DMS153 (cell line): ENCODE results near the gene DBP.
"Not testable (repeated sequence)": the region's sequence is repeated elsewhere in the genome, so short reads cannot be mapped to it uniquely, and the experiment has no call there.

Source experiments
- DNase-seq: peaks from one replicate; lab custom pipeline; 2025; lab: John Stamatoyannopoulos, UW

DBP gene

DNA sequence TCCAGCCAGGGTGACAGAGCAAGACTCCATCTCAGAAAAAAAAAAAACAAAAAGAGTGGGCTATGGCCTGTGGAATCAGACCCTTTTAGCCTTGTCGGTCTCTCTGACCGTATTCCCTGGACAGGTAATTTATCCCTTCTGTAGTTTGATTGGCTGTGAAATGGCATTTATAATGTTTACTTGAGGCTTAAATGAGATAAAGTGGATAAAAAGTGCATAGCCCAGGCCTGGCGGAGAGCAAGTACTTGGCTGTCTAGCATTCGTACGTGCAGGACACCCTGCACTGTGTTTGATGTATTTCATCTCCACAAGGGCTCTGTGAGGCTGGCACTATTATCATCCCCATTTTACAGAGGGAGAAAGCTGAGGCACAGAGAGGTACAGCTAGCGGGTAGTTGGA lies 28.6 kb upstream of the DBP start:
- DNase-seq: no peak

DNA sequence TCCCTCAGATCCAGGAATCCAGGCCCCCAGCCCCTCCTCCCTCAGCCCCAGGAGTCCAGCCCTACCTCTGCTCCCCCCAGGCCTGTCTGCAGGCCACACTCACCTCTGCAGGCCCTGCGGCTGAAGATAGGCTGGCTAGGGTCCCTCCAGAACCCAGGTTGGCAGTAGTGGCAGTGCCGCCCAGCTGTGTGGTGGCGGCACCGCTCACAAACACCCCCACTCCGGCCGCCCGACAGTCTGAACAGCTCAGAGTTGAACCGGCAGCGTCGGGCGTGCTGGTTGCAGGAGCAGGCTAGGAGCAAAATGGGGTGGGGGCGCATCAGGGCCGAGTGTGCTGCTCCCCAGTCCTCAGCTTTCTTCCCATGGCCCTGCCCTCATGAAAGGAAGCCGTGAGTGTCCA lies 27.3 kb upstream of the DBP start:
- no peak for DNase-seq

DNA sequence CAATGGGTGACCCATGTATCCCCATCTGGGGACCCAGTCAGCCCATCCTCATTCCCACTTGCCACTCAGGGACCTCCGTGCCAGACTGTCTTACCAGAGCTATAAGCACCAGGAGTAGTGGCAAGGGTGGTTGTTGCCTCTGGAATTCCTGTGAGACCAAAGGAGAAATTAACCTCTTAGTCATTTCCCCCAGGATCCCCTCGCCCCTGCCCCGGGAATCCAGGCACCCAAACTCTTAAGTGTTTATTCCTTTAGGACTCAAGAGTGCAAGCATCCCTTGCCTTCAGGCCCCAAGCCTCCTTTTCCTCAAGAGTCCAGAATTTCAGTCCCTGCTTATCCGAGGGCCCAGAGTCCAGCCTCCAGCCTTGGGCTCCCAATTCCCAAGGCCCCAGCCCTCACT lies 26.5 kb upstream of the DBP start:
- no peak for DNase-seq

DNA sequence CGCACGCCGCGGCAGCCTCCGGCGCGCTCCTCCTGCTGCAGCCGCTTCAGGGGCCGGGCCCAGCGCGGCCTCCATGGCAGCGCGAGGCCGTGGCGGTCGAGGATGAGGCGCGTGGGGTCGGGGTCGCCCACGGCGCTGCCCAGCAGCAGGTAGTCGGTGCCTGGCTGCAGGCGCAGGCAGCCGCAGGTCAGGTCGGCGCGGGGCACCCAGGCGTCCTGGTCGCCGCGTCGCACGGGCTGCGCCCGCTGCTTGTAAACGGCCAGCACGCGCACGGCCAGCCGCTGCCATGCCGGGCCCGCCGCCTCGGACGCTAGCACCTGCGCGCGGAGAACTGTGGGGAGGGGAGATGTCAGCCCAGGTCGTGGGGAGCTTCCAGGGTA lies 24.5 kb upstream of the DBP start:
- no peak for DNase-seq

DNA sequence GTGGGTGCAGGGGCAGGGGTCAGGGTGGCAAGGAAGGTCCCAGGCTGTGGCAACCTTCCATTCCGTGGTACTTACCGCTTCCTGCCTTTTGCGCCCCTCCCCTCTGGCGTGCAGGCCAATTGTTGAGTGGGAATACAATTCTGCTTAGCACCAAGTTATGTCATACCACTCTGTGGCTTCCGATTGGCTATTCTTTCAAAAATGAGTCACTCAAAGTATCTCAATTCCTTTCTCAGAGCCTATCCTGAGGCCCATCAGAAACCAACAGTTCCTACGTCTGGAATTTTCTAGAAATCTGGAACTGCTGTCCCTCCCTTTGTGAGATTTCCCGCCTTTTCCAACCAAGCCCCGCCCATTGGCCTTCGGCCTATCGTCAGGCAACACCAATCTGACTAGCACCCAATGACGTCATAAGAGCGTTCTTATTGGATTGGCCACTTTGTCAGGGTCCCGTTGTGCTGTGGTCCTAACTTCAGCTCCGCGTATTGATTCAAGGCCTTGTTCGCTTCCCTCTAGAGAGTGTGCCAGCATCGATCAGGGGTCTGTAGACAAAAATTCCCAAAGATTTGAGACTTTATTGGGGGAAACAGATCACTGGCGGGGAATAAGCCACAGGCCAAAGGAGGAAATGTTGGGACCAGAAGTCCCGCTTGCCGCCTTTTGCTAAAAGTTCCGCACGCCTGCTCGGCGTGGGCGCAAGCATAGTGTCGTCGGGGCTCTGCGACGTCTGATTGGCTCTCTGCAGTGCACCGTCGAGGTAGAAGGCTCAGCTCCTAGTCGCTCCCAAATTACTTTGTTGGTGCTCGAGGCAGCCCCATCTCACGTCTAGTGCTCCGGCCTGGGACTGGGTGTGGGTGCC lies 23.9 kb upstream of the DBP start:
- DNase-seq: peak; percentile 93

DNA sequence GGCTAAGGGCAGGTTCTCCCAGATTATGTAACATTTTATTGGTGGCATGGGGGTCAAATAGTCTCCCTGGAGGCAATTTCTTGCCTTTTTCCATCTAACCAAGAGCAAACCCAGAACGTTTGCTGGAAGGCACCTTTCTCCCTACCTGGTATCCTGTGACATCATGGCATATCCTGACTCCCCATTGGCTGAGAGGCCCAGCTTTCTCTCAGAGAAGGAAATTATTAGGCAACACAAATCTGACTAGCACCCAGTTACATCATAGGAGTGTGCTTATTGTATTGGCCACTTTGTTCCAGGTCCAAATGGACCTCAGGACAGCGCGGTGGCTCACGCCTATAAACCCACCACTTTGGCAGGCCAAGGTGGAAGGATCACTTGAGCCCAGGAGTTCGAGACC lies 22.6 kb upstream of the DBP start:
- DNase-seq: peak; percentile 57

DNA sequence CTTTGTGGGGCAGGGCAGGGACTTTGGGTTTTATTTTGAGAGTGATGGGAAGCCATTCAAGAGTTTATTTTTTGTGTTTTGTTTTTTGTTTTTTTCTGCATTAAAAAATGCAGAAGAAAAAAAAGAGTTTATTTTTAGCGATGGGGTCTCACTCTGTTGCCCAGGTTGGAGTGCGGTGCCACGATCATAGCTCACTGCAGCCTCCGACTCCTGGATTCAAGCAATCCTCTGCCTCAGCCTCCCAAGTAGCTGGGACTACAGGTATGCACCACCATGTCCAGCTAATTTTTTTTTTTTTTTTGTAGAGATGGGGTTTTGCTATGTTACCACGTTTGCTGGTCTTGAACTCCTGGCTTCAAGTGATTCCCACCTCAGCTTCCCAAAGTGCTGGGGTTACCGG lies 21.3 kb upstream of the DBP start:
- DNase-seq: no peak

DNA sequence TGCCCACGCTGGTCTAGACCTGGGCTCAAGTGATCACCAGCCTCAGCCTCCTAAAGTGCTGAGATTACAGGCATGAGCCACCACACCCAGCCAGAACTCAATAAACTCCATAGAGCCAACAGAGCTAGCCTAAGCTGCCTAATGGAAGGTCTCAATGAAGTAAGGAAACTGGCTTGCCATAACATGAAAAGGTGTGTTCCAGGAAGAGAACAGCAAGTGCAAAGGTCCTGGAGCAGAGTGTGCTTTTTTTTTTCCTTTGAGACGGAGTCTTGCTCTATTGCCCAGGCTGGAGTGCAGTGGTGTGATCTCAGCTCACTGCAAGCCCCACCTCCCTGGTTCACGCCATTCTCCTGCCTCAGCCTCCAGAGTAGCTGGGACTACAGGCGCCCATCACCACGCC lies 20.6 kb upstream of the DBP start:
- DNase-seq: not testable (repeated sequence)

DNA sequence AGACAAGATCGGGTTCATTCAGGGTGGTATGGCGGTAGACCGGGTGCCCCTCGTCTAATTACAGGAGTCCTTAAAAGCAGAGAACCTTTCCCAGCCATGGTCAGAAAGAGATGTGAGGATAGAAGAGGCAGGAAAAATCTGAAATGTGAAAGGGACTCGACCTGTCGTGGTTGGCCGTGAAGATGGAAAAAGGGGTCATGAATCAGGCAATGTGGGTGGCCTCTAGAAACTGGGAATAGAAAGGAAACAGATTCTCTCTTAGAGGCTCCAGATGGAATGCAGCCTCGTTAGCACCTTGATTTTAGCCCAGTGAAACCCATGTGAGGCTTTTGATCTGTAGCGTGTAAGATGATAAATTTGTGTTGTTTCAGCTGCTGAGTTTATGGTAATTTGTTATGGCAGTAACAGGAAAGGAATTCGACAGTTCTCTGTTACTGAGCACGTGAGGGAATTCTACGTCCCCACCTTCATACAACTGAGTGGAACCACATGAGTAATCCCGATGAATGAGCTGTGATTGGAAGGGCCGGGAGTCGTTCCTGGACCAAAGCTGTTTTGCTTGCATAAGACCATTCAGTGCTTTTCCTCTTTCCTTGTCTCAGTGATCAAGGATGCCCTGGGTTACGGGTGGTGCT lies 19.8 kb upstream of the DBP start:
- DNase-seq: no peak

DNA sequence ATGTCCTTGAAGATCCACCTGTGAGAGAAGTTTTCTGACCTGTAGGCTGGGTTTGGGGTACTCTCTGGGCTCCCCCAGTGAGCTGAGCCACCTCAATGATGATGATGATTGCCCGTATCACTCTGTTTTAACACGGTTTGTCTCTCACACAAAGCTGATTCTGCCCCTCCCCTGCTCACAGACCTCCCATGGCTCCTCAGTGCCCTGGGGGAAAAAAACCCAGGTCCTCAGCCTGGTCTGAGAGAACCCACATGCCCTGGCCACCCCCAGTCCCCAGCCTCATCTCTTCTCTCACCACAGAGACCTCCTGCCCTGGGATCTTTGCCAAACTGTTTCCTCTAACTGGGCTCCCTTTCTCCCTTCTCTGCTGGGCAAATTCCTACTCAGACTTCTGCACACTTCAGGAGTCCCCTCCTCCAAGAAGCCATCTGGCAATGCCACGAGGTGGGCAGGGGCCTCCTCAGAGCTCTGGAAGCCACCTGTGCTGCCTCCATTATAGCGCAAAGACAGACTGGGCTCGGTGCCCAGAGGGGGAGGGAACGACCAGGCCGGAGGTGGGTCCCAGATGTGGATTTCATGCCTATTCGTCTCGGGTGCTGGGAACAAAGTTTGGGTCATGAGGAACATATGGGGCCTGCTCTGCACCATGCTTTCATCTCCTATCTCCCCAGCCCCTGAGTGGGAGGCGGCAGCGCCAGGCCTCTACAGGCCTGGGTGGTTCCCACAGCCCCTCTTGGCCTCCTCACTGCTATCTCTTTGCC lies 17.3 kb upstream of the DBP start:
- no peak for DNase-seq

DNA sequence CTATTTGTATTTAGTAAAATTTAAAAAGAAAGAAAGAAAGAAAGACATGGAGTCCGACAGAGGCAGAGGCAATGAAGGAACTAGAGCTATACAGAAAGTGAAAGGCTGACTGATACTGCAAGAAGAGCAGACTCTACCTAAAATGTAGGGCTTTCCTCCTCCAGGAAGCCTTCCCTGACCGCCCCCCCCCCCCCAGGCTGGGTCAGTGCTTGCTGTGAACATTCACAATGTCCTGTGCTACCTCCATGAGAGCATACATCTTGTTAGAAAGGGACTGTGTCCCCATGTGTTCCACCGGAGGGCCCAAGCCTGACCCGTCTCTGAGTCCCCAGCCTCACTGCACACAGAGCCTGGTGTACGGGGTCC lies 14.5 kb upstream of the DBP start:
- no peak for DNase-seq

DNA sequence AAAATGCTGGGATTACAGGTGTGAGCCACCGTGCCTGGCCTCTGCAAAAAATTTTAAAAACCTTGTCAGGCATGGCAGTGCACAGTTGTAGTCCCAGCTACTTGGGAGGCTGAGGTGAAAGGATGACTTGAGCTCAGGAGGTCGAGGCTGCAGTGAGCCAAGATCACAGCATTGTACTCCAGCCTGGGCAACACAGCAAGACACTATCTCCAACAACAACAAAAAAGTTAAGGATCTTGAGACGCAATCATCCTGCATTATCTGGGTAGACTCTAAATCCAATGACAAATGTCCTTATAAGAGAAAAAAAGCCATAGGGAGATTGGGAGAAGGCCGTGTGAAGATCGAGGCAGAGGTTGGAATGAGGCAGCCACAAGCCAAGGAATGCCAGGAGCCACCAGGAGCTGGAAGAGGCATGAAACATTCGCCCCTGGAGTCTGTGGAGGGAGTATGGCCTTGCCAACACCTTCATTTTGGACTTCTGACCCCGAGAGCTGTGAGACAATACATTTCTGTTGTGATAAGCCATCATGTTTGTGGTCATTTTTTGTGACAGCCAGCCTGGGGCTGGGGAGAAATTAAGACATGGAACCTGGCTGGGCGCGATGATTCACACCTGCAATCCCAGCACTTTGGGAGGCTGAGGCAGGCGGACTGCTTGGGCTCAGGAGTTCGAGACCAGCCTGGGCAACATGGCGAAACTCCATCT lies 13.9 kb upstream of the DBP start:
- no peak for DNase-seq

DNA sequence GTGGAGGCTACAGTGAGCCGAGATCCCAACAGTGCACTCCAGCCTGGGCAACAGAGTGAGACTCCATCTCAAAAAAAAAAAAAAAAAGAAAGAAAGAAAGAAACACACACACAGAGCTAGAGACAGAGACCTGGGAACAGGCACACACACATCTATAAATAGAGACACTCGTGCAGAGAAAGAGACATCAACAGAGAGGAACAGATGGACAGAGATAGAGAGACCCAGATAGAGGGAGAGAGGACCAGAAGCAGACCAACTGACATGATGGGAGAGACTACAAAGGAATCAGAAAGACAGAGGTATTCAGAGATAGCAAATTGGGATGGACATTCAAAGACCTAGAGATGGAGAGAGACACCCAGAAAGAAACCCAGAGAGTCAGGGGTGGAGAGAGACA lies 11.0 kb upstream of the DBP start:
- no peak for DNase-seq

DNA sequence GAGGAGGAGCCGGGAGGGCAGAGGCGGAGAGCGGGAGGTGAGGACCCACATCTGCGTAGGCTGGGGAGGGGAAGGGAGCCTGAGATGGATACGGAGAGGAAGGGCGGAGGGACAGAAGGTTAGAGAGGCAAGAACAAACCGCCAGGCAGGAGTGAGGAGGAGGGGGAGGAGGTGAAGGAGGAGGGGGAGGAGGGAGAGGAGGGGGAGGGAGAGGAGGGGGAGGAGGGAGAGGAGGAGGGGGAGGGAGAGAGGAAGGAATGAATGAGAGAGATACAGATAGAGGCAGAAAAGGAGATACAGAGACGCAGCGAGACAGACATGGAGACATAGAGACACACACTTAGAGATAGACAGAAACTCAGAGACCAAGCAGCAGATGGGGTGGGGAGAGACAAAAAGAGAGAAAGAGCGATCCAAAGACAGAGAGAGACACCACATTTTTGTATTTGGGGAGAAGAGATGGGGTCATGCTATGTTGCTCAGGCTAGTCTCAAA lies 9.6 kb upstream of the DBP start:
- DNase-seq: peak; percentile 85

DNA sequence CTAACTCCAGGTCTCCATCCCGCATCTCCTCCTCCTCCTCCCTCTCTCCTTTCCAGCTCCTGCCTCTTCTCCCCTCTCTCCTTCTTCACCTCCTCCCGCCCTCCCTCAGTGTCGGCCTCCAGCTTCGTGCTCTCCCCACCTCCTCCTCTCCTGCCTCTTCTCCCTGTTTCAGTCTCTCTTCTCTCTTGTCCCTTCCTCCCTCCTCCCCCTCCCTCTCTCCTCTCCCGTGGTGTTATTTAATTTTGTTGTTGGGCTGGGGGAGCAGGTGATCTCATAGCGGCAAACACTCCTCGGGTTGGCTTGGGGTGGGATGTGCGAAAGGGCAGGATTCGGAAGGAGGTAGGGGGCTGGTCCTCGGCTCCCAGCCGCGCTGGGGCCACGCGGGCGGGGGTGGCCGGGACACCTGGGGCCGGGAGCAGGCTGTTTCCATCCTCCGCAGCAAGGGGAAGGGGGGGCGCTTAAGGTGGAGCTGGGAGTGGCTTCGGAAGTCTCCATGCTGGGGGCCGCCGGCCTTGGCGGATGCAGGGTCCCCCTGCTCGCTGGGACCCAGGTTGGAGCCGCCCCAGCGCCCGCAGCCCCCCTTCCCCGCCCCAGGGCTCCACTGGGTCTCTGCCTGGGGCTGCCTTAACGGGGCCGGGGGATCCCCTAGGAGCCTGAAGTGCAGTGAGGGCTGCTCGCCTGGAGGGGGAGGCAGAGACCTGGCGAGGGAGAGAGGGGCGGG lies 9.0 kb upstream of the DBP start, which contains the start of gene CA11:
Gene CA11 (minus strand): TSS at position 187 of the 721 bp plus-strand sequence. CDS start 555 bp downstream, outside the sequence.
- no peak for DNase-seq

DNA sequence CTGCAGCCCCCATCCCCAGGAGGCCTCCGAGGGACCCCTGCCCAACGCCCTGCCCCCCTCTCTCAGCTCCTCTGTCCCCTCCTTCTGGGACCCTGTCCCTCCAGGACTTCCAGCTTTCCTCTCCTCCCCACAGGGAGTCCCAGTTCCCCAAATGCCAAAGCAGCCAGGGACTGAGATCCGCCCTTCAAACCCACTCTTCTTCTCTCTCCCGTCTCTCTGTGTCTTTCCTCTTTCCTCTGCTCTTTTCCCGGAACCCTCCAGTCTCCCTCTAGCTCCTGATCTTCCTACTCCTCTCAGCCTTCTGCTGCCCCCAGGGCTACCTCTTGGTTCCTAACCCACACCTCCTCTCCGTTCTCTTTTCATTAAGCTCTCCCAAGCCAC lies 8.4 kb upstream of the DBP start:
- no peak for DNase-seq

DNA sequence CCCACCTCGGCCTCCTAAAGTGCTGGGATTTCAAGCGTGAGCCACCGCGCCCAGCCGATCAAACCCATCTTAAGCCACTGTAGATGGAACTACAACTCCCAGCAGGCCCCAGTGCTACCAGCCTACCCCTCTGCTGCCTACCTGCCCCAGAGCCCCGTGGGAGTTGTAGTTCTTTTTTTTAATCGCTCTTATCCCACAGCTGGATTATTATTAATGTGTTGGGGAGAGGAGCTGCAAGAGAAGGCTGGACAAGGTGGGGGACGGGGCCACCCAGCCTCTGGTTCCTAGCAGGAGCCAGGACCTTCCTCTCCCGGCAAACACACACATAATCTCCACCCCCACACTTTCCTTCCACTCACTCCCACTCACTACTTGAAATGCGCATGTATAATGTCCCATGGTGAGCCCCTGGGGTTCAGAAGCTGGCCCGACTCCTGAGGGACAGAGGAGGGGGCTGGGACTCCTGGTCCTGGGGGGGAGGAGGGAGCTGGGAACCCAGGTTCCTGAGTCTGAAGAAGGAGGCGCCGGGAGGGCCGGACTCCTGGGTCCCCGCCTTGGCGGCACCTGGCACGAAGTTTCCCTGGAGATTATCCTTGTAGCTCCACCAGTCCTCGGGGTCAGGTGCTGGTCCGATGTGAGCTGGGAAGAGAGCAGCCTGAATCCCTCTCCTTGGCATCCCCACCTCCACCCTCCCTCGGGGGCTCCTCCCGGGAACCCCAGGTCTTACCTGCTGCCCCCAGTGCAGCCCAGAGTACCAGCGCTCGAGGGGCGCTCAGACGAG lies 7.8 kb upstream of the DBP start:
- peak; percentile 69 for DNase-seq

DNA sequence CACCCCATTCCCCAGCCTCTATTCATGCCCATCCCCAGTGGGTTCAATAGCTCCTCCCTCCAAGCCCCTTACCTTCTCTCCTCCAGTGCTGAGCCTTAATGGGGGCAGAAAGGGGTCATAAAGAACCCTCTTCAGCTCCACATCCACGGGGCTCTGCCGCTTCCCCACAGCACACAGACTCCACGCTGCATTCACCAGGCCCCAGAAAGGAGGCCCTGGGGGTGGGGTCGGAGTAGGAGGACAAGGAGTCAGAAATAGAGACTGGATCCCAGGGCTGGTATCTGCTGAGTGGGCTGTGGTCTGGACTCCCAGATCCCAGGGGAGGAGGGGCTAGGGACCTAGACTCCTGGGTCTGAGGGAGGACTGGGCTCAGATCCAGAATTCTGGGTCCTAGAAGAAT lies 7.2 kb upstream of the DBP start:
- no peak for DNase-seq

DNA sequence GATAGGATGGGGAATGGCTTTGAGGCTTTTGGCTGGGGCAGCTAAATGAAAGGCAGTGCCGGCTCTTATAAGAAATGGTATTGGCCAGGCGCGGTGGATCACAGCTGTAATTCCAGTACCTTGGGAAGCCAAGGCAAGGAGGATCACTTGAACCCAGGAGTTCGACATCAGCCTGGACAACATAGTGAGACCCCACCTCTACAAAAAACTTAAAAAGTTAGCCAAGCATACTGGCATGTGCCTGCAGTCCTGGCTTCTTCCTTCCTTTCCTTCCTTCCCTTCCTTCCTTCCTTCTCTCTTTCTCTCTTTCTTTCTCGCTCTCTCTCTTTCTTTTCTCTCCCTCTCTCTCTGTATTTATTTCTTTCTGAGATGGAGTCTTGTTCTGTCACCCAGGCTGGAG lies 5.7 kb upstream of the DBP start:
- no peak for DNase-seq

DNA sequence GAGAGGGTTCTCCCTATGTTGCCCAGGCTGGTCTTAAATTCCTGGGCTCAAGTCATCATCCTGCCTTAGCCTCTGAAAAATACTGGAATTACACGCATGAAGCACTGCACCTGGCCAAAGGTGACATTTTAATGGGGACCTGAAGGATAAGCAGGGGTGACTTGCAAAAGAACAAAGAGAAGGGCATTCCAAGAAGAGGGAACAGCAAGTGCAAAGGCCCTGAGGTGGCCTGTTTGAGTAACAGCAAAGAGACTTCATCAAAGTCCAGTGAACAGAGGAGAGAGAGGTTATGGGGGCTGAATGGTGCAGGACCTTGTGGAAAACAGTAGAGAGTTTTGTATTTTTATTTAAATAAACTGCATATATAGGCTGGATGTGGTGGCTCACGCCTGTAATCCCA lies 4.7 kb upstream of the DBP start:
- DNase-seq: no peak
